WERI-Rb-1 (cell line): ENCODE measurements around the gene MRPL36.

Source experiments
- DNase-seq: peaks from one replicate; pipeline ENCODE4 v3.0.0-alpha.2; 2020
- H3K27ac ChIP-seq: fragments of 250-450 bp; sonication (Bioruptor Pico); 2 replicates; pipeline ENCODE4 v1.5.1; 2020; ENCODE audit warnings: mild to moderate bottlenecking, moderate library complexity
- H3K27me3 ChIP-seq: fragments of 250-450 bp; sonication (Bioruptor Pico); 2 replicates; pipeline ENCODE4 v1.5.1; 2021; ENCODE audit warnings: mild to moderate bottlenecking, low read depth, moderate library complexity; ENCODE audit not compliant: insufficient read depth, severe bottlenecking
- H3K36me3 ChIP-seq: fragments of 250-450 bp; sonication (Bioruptor Pico); 2 replicates; pipeline ENCODE4 v1.5.1; 2020; ENCODE audit warnings: mild to moderate bottlenecking, moderate library complexity
- H3K4me3 ChIP-seq: 2 replicates; pipeline ENCODE4 v1.5.1; 2011; ENCODE audit warnings: low read depth, mild to moderate bottlenecking, control low read depth, low read length
- H3K9me3 ChIP-seq: fragments of 250-450 bp; sonication (Bioruptor Pico); 2 replicates; pipeline ENCODE4 v1.5.1; 2021; ENCODE audit warnings: mild to moderate bottlenecking, moderate library complexity; ENCODE audit not compliant: severe bottlenecking
- CTCF ChIP-seq: IDR thresholded peaks from 2 replicates; pipeline ENCODE4 v1.5.1; 2011; ENCODE audit warnings: low read depth, mild to moderate bottlenecking, control low read depth, inconsistent platforms, low read length

Gene MRPL36

DNA sequence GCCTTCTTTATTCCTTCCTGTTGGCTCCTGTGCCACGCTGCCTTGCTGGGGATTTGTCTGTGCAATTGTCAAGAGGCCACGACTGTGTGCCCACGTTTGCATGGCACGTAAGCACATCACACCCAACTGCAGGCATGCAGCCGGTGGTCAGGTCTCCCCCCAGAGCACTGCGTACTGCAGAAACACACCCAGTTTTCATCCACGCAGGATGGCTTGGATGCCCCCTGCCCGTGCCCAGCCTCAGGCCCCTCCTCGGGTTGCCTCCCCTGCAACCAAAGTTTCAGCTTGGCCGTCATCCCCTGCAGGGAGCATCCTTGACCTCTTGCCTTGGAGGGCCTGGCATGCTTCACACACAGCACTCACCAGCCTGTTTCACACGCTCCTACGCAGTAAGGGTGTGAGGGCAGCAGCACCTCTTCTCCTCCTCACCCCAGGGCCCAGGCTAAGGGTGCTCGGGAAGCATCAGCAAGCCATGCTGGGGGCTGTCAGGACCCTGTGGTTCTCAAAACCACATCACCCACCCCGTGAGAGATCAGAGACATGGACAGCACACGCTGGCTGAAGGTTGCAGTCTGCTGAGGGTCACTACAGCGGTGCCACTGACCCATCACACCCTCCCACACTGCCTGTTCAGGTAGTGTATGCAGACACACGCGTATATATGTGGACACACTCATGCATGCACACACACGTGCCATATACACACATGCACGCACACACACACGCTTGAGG, 3.1 kb downstream of the MRPL36 start:
- TF ChIP-seq CTCF = no peak
- Histone ChIP-seq H3K36me3 (peaks cover 24% of the 10 kb centered on the region), H3K9me3 (no peaks in the 10 kb centered on the region), H3K27me3 (peaks cover 25% of the 10 kb centered on the region), H3K27ac (no peak overlapping the region), H3K4me3 (no peak overlapping the region)
- no peak for DNase-seq

GRCh38 chr5:1795931-1796330, 3.7 kb downstream of the MRPL36 start:
- Histone ChIP-seq H3K27me3 (peaks cover 31% of the 10 kb centered on the region), H3K4me3 (no peak overlapping the region), H3K9me3 (no peaks in the 10 kb centered on the region), H3K36me3 (peaks cover 24% of the 10 kb centered on the region), H3K27ac (no peak overlapping the region)
- TF ChIP-seq CTCF = no peak
- DNase-seq = no peak

DNA sequence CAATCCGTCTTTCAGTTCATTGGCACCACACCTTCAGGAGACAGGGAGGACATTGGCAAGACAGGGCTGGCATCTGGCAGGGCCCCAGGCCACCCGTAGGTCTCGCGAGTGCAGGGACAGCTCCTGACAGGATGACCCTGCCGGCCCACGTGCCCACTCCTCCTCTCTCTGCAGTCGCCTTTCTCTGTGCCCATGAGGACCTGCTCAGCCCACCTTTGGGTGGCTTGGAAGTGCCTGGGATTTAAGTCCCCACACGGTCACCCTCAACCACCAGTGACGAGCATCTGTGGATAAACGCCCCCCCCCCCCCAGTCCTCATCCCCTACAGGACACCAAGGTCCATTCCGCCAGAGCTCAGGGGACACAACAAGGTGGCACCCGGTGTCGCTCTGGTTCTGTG, 4.1 kb downstream of the MRPL36 start:
- Histone ChIP-seq H3K27me3 (peaks cover 36% of the 10 kb centered on the region), H3K9me3 (no peaks in the 10 kb centered on the region), H3K27ac (no peak overlapping the region), H3K4me3 (no peak overlapping the region), H3K36me3 (peaks cover 24% of the 10 kb centered on the region)
- DNase-seq = no peak
- TF ChIP-seq CTCF = no peak

- DNase-seq = no peak
Observed at GRCh38 chr5:1794901-1795290, 4.7 kb downstream of the MRPL36 start.

GRCh38 chr5:1793966-1794900, 5.4 kb downstream of the MRPL36 start:
- Histone ChIP-seq H3K4me3 (no peak overlapping the region), H3K27ac (no peak overlapping the region), H3K27me3 (peaks cover 48% of the 10 kb centered on the region), H3K36me3 (peaks cover 24% of the 10 kb centered on the region), H3K9me3 (no peaks in the 10 kb centered on the region)
- TF ChIP-seq CTCF = no peak
- no peak for DNase-seq

More at GRCh38 chr5:1794901-1795290, 4.7 kb downstream of the MRPL36 start:
- Histone ChIP-seq H3K27me3 (peaks cover 42% of the 10 kb centered on the region), H3K9me3 (no peaks in the 10 kb centered on the region), H3K36me3 (peaks cover 24% of the 10 kb centered on the region), H3K4me3 (no peak overlapping the region), H3K27ac (no peak overlapping the region)
- no peak for TF ChIP-seq CTCF
